ENCODE measurements around the gene PGM2L1. TPM values are rescaled to one million over a fixed set of nuclear protein-coding genes. Genes with fewer than 3 reads are reported as not detected.

PGM2L1 gene
- total and polyA plus RNA-seq, 2 of the 13 experiments (the other 11 are each of a cell fraction or from before 2014, with no cell fraction given): 0.57 to 1.2 TPM

DNA sequence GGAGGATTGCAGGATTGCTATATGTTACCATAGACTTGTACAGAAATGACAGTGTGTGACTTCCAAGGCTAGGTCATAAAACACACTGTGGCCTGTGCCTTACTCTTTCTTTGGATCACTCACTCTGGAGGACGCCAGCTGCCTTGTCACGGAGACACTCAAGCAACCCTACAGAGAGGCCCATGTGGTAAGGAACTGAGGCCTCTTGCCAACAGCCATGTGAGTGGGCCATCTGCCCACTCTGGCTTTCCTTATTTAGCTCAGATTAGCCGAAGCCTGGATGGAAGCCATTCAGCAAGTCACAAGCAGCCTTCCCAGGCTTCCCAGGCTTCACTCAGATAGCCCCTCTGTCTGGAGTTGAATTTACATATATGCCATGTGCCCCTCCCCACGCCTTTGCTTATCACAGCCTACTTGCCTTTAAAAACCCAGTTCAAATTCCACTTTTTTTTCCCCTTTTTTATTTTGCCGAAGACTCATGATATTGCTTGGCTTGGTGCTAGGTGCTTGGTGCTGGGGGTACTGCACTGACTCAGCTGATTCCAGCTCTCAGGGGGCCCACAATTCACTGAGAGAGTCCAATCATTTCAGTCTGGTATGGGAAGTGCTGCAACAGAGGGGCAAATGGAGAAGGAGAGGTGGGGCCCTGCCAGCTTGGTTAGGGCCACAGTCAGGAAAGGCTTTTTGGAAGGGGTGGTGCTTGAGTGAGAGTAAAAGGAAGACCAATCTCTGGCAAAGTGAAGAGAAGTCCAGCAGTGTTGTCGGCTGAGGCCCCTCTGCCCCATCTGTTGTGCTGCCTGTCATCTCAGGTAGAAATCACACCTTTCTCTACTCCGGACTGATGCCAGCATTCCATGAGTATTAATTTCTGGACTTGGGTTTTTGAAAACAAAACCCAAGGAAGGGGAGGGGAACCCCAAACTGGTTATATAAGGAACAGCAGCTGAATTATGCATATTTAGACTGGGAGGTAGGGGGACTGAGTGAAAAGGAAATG, 72.3 kb downstream of the PGM2L1 start (continued):
- no peak for TF ChIP-seq ZNF503 (CRISPR knock-in tag; IDR thresholded peaks at IDR 0.05)
- TF ChIP-seq RBM22 (optimal IDR thresholded peaks at IDR 0.05; ENCODE audit: low read length): no peak
- no peak for TF ChIP-seq ZFP82 (CRISPR knock-in tag; IDR thresholded peaks at IDR 0.05; ENCODE audit: borderline replicate concordance)

- Histone ChIP-seq H3K27ac (ENCODE audit: extremely low read length, insufficient read depth, low read length) (no peak overlapping the region), H4K20me1 (ENCODE audit: insufficient read depth, low read length) (no peaks in the 10 kb centered on the region), H3K9me3 (ENCODE audit: low read length) (0 out of 2 replicates have a peak, but pooled peaks cover under 1% of the 10 kb centered on the region), H3K4me2 (ENCODE audit: low read depth, low read length) (no peak overlapping the region), H2AFZ (ENCODE audit: low read length) (no peak overlapping the region), H3K4me1 (ENCODE audit: insufficient read depth, low read length) (no peaks in the 10 kb centered on the region), H3K79me2 (ENCODE audit: insufficient read depth, low read length) (no peaks in the 10 kb centered on the region), H3K36me3 (replicated peaks in 1 of 2; ENCODE audit: control insufficient read depth in 1 of 2, insufficient read depth in 2 of 2, low read length in 2 of 2) (no peaks in the 10 kb centered on the region), H3K9ac (ENCODE audit: insufficient read depth, low read depth, low read length) (no peak overlapping the region), H3K27me3 (ENCODE audit: control insufficient read depth in 1 of 2, insufficient read depth in 2 of 2, low read length in 2 of 2) (peaks cover 0 to 9% of the 10 kb centered on the region in 2 experiments; a peak in 3 of 5 replicates), H3K4me3 (replicated peaks in 1 of 3; ENCODE audit: insufficient read depth in 1 of 3, low read depth in 2 of 3, low read length in 3 of 3) (no peak overlapping the region)
- in situ Hi-C loops (cut with HindIII; ENCODE audit: extremely low pct_ligation_motif_present, low pct_unique_long_range_greater_than_20kb): loop anchor here (10.0 kb wide), 1 partner anchor 58 kb away; no protein-coding TSS in a partner anchor
- no peak for ATAC-seq
- FAIRE-seq: no peak
- DNase-seq (ENCODE audit: low spot score): no peak
- ChIA-PET POLR2A (no interaction called here), CTCF (ENCODE audit: low intra/inter-chr PET ratio, low total read pairs) (no interaction called here)
- TF ChIP-seq, protein P1, sequence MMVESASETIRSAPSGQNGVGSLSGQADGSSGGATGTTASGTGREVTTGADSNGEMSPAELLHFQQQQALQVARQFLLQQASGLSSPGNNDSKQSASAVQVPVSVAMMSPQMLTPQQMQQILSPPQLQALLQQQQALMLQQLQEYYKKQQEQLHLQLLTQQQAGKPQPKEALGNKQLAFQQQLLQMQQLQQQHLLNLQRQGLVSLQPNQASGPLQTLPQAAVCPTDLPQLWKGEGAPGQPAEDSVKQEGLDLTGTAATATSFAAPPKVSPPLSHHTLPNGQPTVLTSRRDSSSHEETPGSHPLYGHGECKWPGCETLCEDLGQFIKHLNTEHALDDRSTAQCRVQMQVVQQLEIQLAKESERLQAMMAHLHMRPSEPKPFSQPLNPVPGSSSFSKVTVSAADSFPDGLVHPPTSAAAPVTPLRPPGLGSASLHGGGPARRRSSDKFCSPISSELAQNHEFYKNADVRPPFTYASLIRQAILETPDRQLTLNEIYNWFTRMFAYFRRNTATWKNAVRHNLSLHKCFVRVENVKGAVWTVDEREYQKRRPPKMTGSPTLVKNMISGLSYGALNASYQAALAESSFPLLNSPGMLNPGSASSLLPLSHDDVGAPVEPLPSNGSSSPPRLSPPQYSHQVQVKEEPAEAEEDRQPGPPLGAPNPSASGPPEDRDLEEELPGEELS (CRISPR knock-in tag; IDR thresholded peaks at IDR 0.05): no peak
- TF ChIP-seq CCAR2 (optimal IDR thresholded peaks at IDR 0.05; ENCODE audit: low read depth, low read length) (no peak), ATRX (CRISPR knock-in tag; IDR thresholded peaks at IDR 0.05; ENCODE audit: borderline replicate concordance) (no peak), CHD4 (IDR thresholded peaks at IDR 0.05; ENCODE audit: borderline replicate concordance, low read length) (no peak)
- no TSS peak for BruUV-seq (replicated peaks)
- intact Hi-C loops (cut with micrococcal nuclease; ENCODE audit: unreplicated experiment): loop anchor here (5.0 kb wide), 1 partner anchor 65 kb away; no protein-coding TSS in a partner anchor
- 0% methylated on average over 1 of the region's 2 CpGs for WGBS (ENCODE audit: low lambda C conversion rate)
These were observed 75.6 kb downstream of the PGM2L1 start for GRCh38 chr11:74322667-74323066.
